Ovary (tissue), 3 donors: Measurements from ENCODE around the gene HDGFL2.

Experiments
- CTCF ChIP-seq, 3 donors: fragments of 450-650 bp in 2 of 3; fragments of 200-600 bp in 1 of 3; IDR thresholded peaks; one replicate each; pipeline versions ENCODE4 v1.5.1 to v1.8.0; 2016 to 2022; ENCODE audit warnings: antibody characterized with exemption in 3 of 3, mild to moderate bottlenecking in 1 of 3
- EP300 ChIP-seq: sonication (generic); formaldehyde crosslinking; IDR thresholded peaks from one replicate; pipeline ENCODE4 v1.6.1; 2017; ENCODE audit warnings: antibody characterized with exemption
- POLR2A ChIP-seq: fragments of 450-650 bp; IDR thresholded peaks from one replicate; pipeline ENCODE4 v1.6.1; 2017; ENCODE audit warnings: antibody characterized with exemption, mild to moderate bottlenecking, moderate library complexity
- donor health status: DM: no; HTN: no; CAD: no.

GRCh38 chr19:4492337-4493103 lies 20.4 kb downstream of the HDGFL2 start:
- TF ChIP-seq CTCF (IDR thresholded peaks at IDR 0.05), result no peak
- no peak for TF ChIP-seq POLR2A
- no peak for TF ChIP-seq EP300
